Epithelial cell of proximal tubule (primary cell): Measurements from ENCODE around the gene MORF4L2. TPM values are rescaled to one million over a fixed set of nuclear protein-coding genes. Genes with fewer than 3 reads are reported as not detected.

Experiments used
- DNase-seq: peaks from one replicate; pipeline ENCODE4 v3.0.0-alpha.2; 2011; ENCODE audit warnings: low read depth
- H3K4me3 ChIP-seq: 2 replicates; pipeline ENCODE4 v1.5.1; 2011; ENCODE audit warnings: low read depth, mild to moderate bottlenecking, low read length
- CTCF ChIP-seq: conservative IDR thresholded peaks from 2 replicates; pipeline ENCODE4 v1.5.1; 2012; ENCODE audit warnings: low read depth, mild to moderate bottlenecking, low read length
- total RNA-seq: library from RNA; depleted of rRNA; stranded (reverse); fragments of >200 nt; gene quantifications from 2 replicates; pipeline ENCODE4 v1.2.3, GENCODE V29; 2015

Gene MORF4L2
- total RNA-seq, 1 donor from 2014 or later: 369 TPM

- DNase-seq: no peak
- no peak overlapping the region for H3K4me3 ChIP-seq
- TF ChIP-seq CTCF: no peak
Measured at GRCh38 chrX:103699243-103699642, 12.7 kb upstream of the MORF4L2 start.

- H3K4me3 ChIP-seq: no peak overlapping the region
- TF ChIP-seq CTCF: no peak
- no peak for DNase-seq
Measured at GRCh38 chrX:103697687-103698086, 11.2 kb upstream of the MORF4L2 start.

GRCh38 chrX:103691059-103691458 is 4.6 kb upstream of the MORF4L2 start:
- TF ChIP-seq CTCF: no peak
- H3K4me3 ChIP-seq: no peak overlapping the region
- DNase-seq: no peak

GRCh38 chrX:103688946-103689345 is 2.4 kb upstream of the MORF4L2 start:
- H3K4me3 ChIP-seq: no peak overlapping the region
- no peak for DNase-seq
- peak; percentile 52 for TF ChIP-seq CTCF

- peak; percentile 32 for DNase-seq
- peak; percentile 77 for TF ChIP-seq CTCF
- H3K4me3 ChIP-seq: peak overlapping the region; percentile 63
Measured at GRCh38 chrX:103687696-103688201, 1.2 kb upstream of the MORF4L2 start.

GRCh38 chrX:103687073-103687695 is 685 bp upstream of the MORF4L2 start:
- DNase-seq: no peak
- TF ChIP-seq CTCF: peak; percentile 34

GRCh38 chrX:103685396-103685795 is 1.1 kb downstream of the MORF4L2 start:
- DNase-seq: no peak
- peak overlapping the region; percentile 76 for H3K4me3 ChIP-seq
- TF ChIP-seq CTCF: no peak

More at GRCh38 chrX:103687073-103687695, 685 bp upstream of the MORF4L2 start:
- peak overlapping the region; percentile 63 for H3K4me3 ChIP-seq
